Measurements from ENCODE around the gene NHERF2. TPM values are rescaled to one million over a fixed set of nuclear protein-coding genes. Genes with fewer than 3 reads are reported as not detected.

Gene NHERF2
- polyA plus RNA-seq (2011; rRNA removed) (62.1 and 107 TPM in 2 replicates), polyA minus RNA-seq (2011; rRNA and poly(A)+ RNA removed) (25.1 and 26.2 TPM in 2 replicates)

GRCh38 chr16:2026461-2027023 is at the start of gene NHERF2:
NHERF2 (plus strand) TSS chr16:2026902; CDS start chr16:2027006, 104 bp downstream.
- H3K36me3 ChIP-seq (ENCODE audit: control insufficient read depth, insufficient read depth, low read length): peaks cover 12% of the 10 kb centered on the region
- ChIA-PET POLR2A (no interaction called here), CTCF (interaction anchor here (1.9 to 2.2 kb wide), 2 partner anchors 9 to 21 kb away, joined by 9 to 10 read pairs; partner anchors contain the start of genes NTHL1 and TSC2)
- TF ChIP-seq CTCF (IDR thresholded peaks at IDR 0.05; ENCODE audit: insufficient read depth, low read depth, low read length): no peak
- no peaks in the 10 kb centered on the region for H3K27me3 ChIP-seq (ENCODE audit: control insufficient read depth, insufficient read depth, low read length)
- DNase-seq (ENCODE audit: low read depth): no peak
- peak within 1 kb of the TSS; percentile 62 for H3K4me3 ChIP-seq (ENCODE audit: low read depth, low read length)

- Histone ChIP-seq H3K4me3 (ENCODE audit: low read depth, low read length) (no peak overlapping the region), H3K36me3 (ENCODE audit: control insufficient read depth, insufficient read depth, low read length) (peaks cover 32% of the 10 kb centered on the region), H3K27me3 (ENCODE audit: control insufficient read depth, insufficient read depth, low read length) (peaks cover 9% of the 10 kb centered on the region)
- CTCF ChIA-PET: no interaction called here
- no peak for TF ChIP-seq CTCF (IDR thresholded peaks at IDR 0.05; ENCODE audit: insufficient read depth, low read depth, low read length)
- DNase-seq (ENCODE audit: low read depth): no peak
- POLR2A ChIA-PET: no interaction called here
Observed at GRCh38 chr16:1976951-1977874, 49.5 kb upstream of the NHERF2 start.

- Histone ChIP-seq H3K4me3 (ENCODE audit: low read depth, low read length) (no peak overlapping the region), H3K27me3 (ENCODE audit: control insufficient read depth, insufficient read depth, low read length) (peaks cover 12% of the 10 kb centered on the region), H3K36me3 (ENCODE audit: control insufficient read depth, insufficient read depth, low read length) (peaks cover 32% of the 10 kb centered on the region)
- ChIA-PET POLR2A (no interaction called here), CTCF (no interaction called here)
- no peak for DNase-seq (ENCODE audit: low read depth)
- no peak for TF ChIP-seq CTCF (IDR thresholded peaks at IDR 0.05; ENCODE audit: insufficient read depth, low read depth, low read length)
Observed at GRCh38 chr16:1977875-1978268, 48.8 kb upstream of the NHERF2 start.

- peaks cover 32% of the 10 kb centered on the region for H3K36me3 ChIP-seq (ENCODE audit: control insufficient read depth, insufficient read depth, low read length)
- no peak for TF ChIP-seq CTCF (IDR thresholded peaks at IDR 0.05; ENCODE audit: insufficient read depth, low read depth, low read length)
- POLR2A ChIA-PET: no interaction called here
- peaks cover 12% of the 10 kb centered on the region for H3K27me3 ChIP-seq (ENCODE audit: control insufficient read depth, insufficient read depth, low read length)
- CTCF ChIA-PET: interaction anchor here (1.1 kb wide), 1 partner anchor 162 kb away, joined by 4 read pairs; no protein-coding TSS in a partner anchor
- DNase-seq (ENCODE audit: low read depth): no peak
- no peak overlapping the region for H3K4me3 ChIP-seq (ENCODE audit: low read depth, low read length)
Observed at GRCh38 chr16:1978476-1979120, 48.1 kb upstream of the NHERF2 start.

All from BJ (cell line).